Tibial artery (tissue), 4 donors: ENCODE data around the gene AP1M1.

ENCODE experiments used
- DNase-seq, 2 donors: peaks; one replicate each; pipeline ENCODE4 v3.0.0-alpha.2; 2019
- H3K27ac ChIP-seq, 2 donors: fragments of 200-600 bp; sonication (generic) in 1 of 2; 1 replicate in 1 of 2; 2 replicates in 1 of 2; pipeline ENCODE4 v1.5.1; 2018 to 2019; ENCODE audit warnings: mild to moderate bottlenecking in 1 of 2
- H3K27me3 ChIP-seq, 2 donors: fragments of 200-600 bp; sonication (generic) in 1 of 2; one replicate each; pipeline versions ENCODE4 v1.5.1 to v1.6.0; 2016 to 2019
- H3K36me3 ChIP-seq, 3 donors: fragments of 200-600 bp; sonication (generic) in 2 of 3; one replicate each; pipeline ENCODE4 v1.5.1; 2016 to 2019; ENCODE audit warnings: mild to moderate bottlenecking in 2 of 3
- H3K4me1 ChIP-seq, 4 donors: fragments of 200-600 bp; sonication (generic) in 2 of 4; 1 replicate in 3 of 4; 2 replicates in 1 of 4; pipeline ENCODE4 v1.5.1; 2016 to 2019
- H3K4me3 ChIP-seq, 2 donors: fragments of 200-600 bp; sonication (generic) in 1 of 2; 1 replicate in 1 of 2; 2 replicates in 1 of 2; pipeline ENCODE4 v1.5.1; 2018 to 2019; ENCODE audit warnings: mild to moderate bottlenecking in 2 of 2
- H3K9me3 ChIP-seq, 3 donors: fragments of 200-600 bp; sonication (generic) in 1 of 3; one replicate each; pipeline ENCODE4 v1.5.1; 2016 to 2019
- CTCF ChIP-seq, 2 experiments: fragments of 200-600 bp in 1 of 2; fragments of 450-650 bp in 1 of 2; IDR thresholded peaks; one replicate each; pipeline ENCODE4 v1.5.1; 2017 to 2019; ENCODE audit warnings: antibody characterized with exemption in 2 of 2, mild to moderate bottlenecking in 1 of 2, moderate library complexity in 1 of 2
- intact Hi-C: fragments of 100-400 bp; cut with DNase I; formaldehyde crosslinking; loops from one replicate; pipeline ENCODE4 v1.15.0; 2023; ENCODE audit warnings: low total_unique reads

The AP1M1 gene

GRCh38 chr19:16235811-16236652 lies 38.3 kb downstream of the AP1M1 start:
- peaks cover 54 to 57% (median 57%) of the 10 kb centered on the region in 3 donors for H3K36me3 ChIP-seq
- no peak for TF ChIP-seq CTCF (IDR thresholded peaks at IDR 0.05)

GRCh38 chr19:16244091-16244490 lies 46.4 kb downstream of the AP1M1 start:
- intact Hi-C loops, result no loop called here
- TF ChIP-seq CTCF (IDR thresholded peaks at IDR 0.05), result no peak

More at GRCh38 chr19:16235811-16236652, 38.3 kb downstream of the AP1M1 start:
- intact Hi-C loops, result no loop called here
- H3K27ac ChIP-seq, result no peak overlapping the region
- no peaks in the 10 kb centered on the region for H3K4me1 ChIP-seq
- DNase-seq, result peak in 1 of 2 donors; percentile 62
- no peaks in the 10 kb centered on the region for H3K9me3 ChIP-seq
- no peak overlapping the region for H3K4me3 ChIP-seq
- H3K27me3 ChIP-seq, result no peaks in the 10 kb centered on the region

GRCh38 chr19:16247353-16248182 lies 49.9 kb downstream of the AP1M1 start:
- no peaks in the 10 kb centered on the region for H3K9me3 ChIP-seq
- peaks cover 0 to 8% (median 2%) of the 10 kb centered on the region in 4 donors for H3K4me1 ChIP-seq
- H3K36me3 ChIP-seq, result no peaks in the 10 kb centered on the region
- peak; percentile 86 to 99 for TF ChIP-seq CTCF (IDR thresholded peaks at IDR 0.05)
- intact Hi-C loops, result loop anchor here (2.0 to 5.0 kb wide), 2 partner anchors 75 to 135 kb away; partner anchors contain the start of gene KLF2
- no peaks in the 10 kb centered on the region for H3K27me3 ChIP-seq
- H3K27ac ChIP-seq, result no peak overlapping the region
- DNase-seq, result peak; percentile 85 to 89
- no peak overlapping the region for H3K4me3 ChIP-seq

More at GRCh38 chr19:16244091-16244490, 46.4 kb downstream of the AP1M1 start:
- no peak overlapping the region for H3K27ac ChIP-seq
- DNase-seq, result no peak
- no peak overlapping the region for H3K4me3 ChIP-seq
- H3K9me3 ChIP-seq, result no peaks in the 10 kb centered on the region
- no peaks in the 10 kb centered on the region for H3K27me3 ChIP-seq
- H3K4me1 ChIP-seq, result peaks cover 0 to 8% (median 2%) of the 10 kb centered on the region in 4 donors
- no peaks in the 10 kb centered on the region for H3K36me3 ChIP-seq

GRCh38 chr19:16248380-16249023 lies 50.8 kb downstream of the AP1M1 start:
- Histone ChIP-seq H3K4me3 (no peak overlapping the region), H3K4me1 (peaks cover 0 to 8% (median 3%) of the 10 kb centered on the region in 4 donors), H3K9me3 (no peaks in the 10 kb centered on the region), H3K36me3 (no peaks in the 10 kb centered on the region), H3K27ac (no peak overlapping the region), H3K27me3 (no peaks in the 10 kb centered on the region)
- intact Hi-C loops, result loop anchor here (5.0 kb wide), 1 partner anchor 74 kb away; the partner anchor contains the start of gene KLF2
- DNase-seq, result no peak
- TF ChIP-seq CTCF (IDR thresholded peaks at IDR 0.05), result no peak

- H3K4me3 ChIP-seq, result no peak overlapping the region
- intact Hi-C loops, result loop anchor here (5.0 kb wide), 1 partner anchor 72 kb away; the partner anchor contains the start of gene KLF2
- H3K4me1 ChIP-seq, result peaks cover 0 to 8% (median 5%) of the 10 kb centered on the region in 4 donors
- H3K9me3 ChIP-seq, result no peaks in the 10 kb centered on the region
- TF ChIP-seq CTCF (IDR thresholded peaks at IDR 0.05), result no peak
- no peaks in the 10 kb centered on the region for H3K36me3 ChIP-seq
- DNase-seq, result no peak
- H3K27ac ChIP-seq, result no peak overlapping the region
- no peaks in the 10 kb centered on the region for H3K27me3 ChIP-seq
Measured at GRCh38 chr19:16249826-16250404, 52.2 kb downstream of the AP1M1 start.
